DMS153 treated with DMSO at 0.1 percent for 48 hours (cell line): ENCODE data around the gene SLC51B.
"Not testable (repeated sequence)": the region's sequence is repeated elsewhere in the genome, so short reads cannot be mapped to it uniquely, and the experiment has no call there.

ENCODE experiments used
- DNase-seq: peaks from one replicate; lab custom pipeline; 2025; ENCODE audit not compliant: unreplicated experiment; lab: John Stamatoyannopoulos, UW

SLC51B gene

GRCh38 chr15:65066001-65066634, 20.9 kb downstream of the SLC51B start:
- DNase-seq: no peak

- DNase-seq: no peak
Observed at GRCh38 chr15:65066635-65067316, 21.6 kb downstream of the SLC51B start.

- no peak for DNase-seq
Observed at GRCh38 chr15:65067317-65067644, 22.1 kb downstream of the SLC51B start.

- DNase-seq: no peak
Observed at GRCh38 chr15:65067645-65068402, 22.6 kb downstream of the SLC51B start, which contains the start of gene RASL12. Gene RASL12, minus strand, starts transcription at chr15:65067991. Its CDS starts 156 bp downstream, at chr15:65067835.

- DNase-seq: no peak
Observed at GRCh38 chr15:65068403-65068788, 23.2 kb downstream of the SLC51B start.

- DNase-seq: no peak
Observed at GRCh38 chr15:65069179-65069578, 24.0 kb downstream of the SLC51B start.

GRCh38 chr15:65069779-65070546, 24.8 kb downstream of the SLC51B start:
- DNase-seq: no peak

- no peak for DNase-seq
Observed at GRCh38 chr15:65071381-65071811, 26.2 kb downstream of the SLC51B start.

GRCh38 chr15:65072027-65072426, 26.8 kb downstream of the SLC51B start:
- no peak for DNase-seq

- no peak for DNase-seq
Observed at GRCh38 chr15:65072617-65073016, 27.4 kb downstream of the SLC51B start.

GRCh38 chr15:65074946-65075345, 29.8 kb downstream of the SLC51B start:
- not testable (repeated sequence) for DNase-seq

GRCh38 chr15:65075607-65076395, 30.6 kb downstream of the SLC51B start:
- DNase-seq: not testable (repeated sequence)

GRCh38 chr15:65076486-65077290, 31.5 kb downstream of the SLC51B start, which contains the start of gene KBTBD13:
Gene KBTBD13, plus strand, starts transcription at chr15:65076746. Its CDS starts 70 bp downstream, at chr15:65076816.
- no peak for DNase-seq

GRCh38 chr15:65077291-65077980, 32.2 kb downstream of the SLC51B start:
- DNase-seq: no peak

GRCh38 chr15:65077981-65078352, 32.8 kb downstream of the SLC51B start:
- DNase-seq: no peak

- DNase-seq: no peak
Observed at GRCh38 chr15:65079580-65079979, 34.4 kb downstream of the SLC51B start.

- no peak for DNase-seq
Observed at GRCh38 chr15:65081270-65081669, 36.1 kb downstream of the SLC51B start.

- no peak for DNase-seq
Observed at GRCh38 chr15:65081758-65082157, 36.6 kb downstream of the SLC51B start.
